K562 (cell line): ENCODE results near the gene LRRC8E. TPM values are rescaled to one million over a fixed set of nuclear protein-coding genes. Genes with fewer than 3 reads are reported as not detected.

Source experiments
- BCL6 ChIP-seq: fragments of 250-450 bp; sonication (Bioruptor Pico); IDR thresholded peaks from 2 replicates; pipeline ENCODE4 v1.4.0; 2020
- CREM ChIP-seq: IDR thresholded peaks from 2 replicates; pipeline ENCODE4 v1.6.1; 2014; ENCODE audit warnings: antibody characterized with exemption, low read depth
- FOS ChIP-seq: IDR thresholded peaks from 3 replicates; pipeline ENCODE4 v1.6.1; 2011; ENCODE audit not compliant: insufficient read length; ENCODE audit errors: extremely low read depth
- GABPA ChIP-seq: fragments of 200-800 bp; sonication (Bioruptor generic); conservative IDR thresholded peaks from 2 replicates; pipeline ENCODE4 v1.6.1; 2016; ENCODE audit warnings: low read depth, missing genetic modification characterization, missing compliant biosample characterization
- GTF2A2 ChIP-seq: IDR thresholded peaks from 2 replicates; pipeline ENCODE4 v1.6.1; 2016; ENCODE audit warnings: mild to moderate bottlenecking, missing genetic modification characterization, missing compliant biosample characterization
- HNRNPH1 ChIP-seq: fragments of 200-400 bp; formaldehyde crosslinking; optimal IDR thresholded peaks from 2 replicates; pipeline ENCODE3; 2017; ENCODE audit warnings: low read depth, mild to moderate bottlenecking, low read length, moderate library complexity
- L3MBTL2 ChIP-seq: fragments of 450-650 bp; IDR thresholded peaks from 2 replicates; pipeline ENCODE4 v1.6.1; 2016; ENCODE audit warnings: mild to moderate bottlenecking, moderate library complexity
- MED1 ChIP-seq: sonication (generic); formaldehyde crosslinking; IDR thresholded peaks from 2 replicates; pipeline ENCODE4 v1.8.1; 2023; ENCODE audit warnings: missing genetic modification reagents, borderline replicate concordance
- MTA3 ChIP-seq: fragments of 450-650 bp; formaldehyde crosslinking; IDR thresholded peaks from 2 replicates; pipeline ENCODE4 v1.6.1; 2017; ENCODE audit warnings: mild to moderate bottlenecking, borderline replicate concordance
- MXI1 ChIP-seq: IDR thresholded peaks from 2 replicates; pipeline ENCODE4 v1.6.1; 2011; ENCODE audit warnings: low read depth, mild to moderate bottlenecking, improper control_type of control experiment, low read length
- NFIX ChIP-seq: fragments of 250-450 bp; sonication (Bioruptor Pico); IDR thresholded peaks from 2 replicates; pipeline ENCODE4 v1.4.0; 2020; ENCODE audit warnings: low read depth, mild to moderate bottlenecking, moderate library complexity
- NR1H2 ChIP-seq: sonication (generic); formaldehyde crosslinking; IDR thresholded peaks from 2 replicates; pipeline ENCODE4 v1.4.0; 2020; ENCODE audit warnings: mild to moderate bottlenecking, missing genetic modification reagents
- PYGO2 ChIP-seq: fragments of 450-650 bp; IDR thresholded peaks from 2 replicates; pipeline ENCODE4 v1.6.1; 2016; ENCODE audit warnings: mild to moderate bottlenecking, missing genetic modification characterization, moderate library complexity, missing compliant biosample characterization
- RERE ChIP-seq: sonication (generic); formaldehyde crosslinking; IDR thresholded peaks from 2 replicates; pipeline ENCODE4 v1.8.0; 2023; ENCODE audit warnings: missing genetic modification reagents, mild to moderate bottlenecking, borderline replicate concordance
- SPI1 ChIP-seq: IDR thresholded peaks from 2 replicates; pipeline ENCODE4 v1.6.1; 2011; ENCODE audit warnings: low read depth, low read length, control low read depth, borderline replicate concordance
- TOE1 ChIP-seq, 2 experiments: fragments of 450-650 bp in 1 of 2; sonication (generic) in 1 of 2; formaldehyde crosslinking in 1 of 2; IDR thresholded peaks; 2 replicates each; pipeline versions ENCODE4 v1.7.1 to v1.8.0; 2016 to 2022; ENCODE audit warnings: borderline replicate concordance in 2 of 2, mild to moderate bottlenecking in 2 of 2, antibody characterized with exemption in 1 of 2, inconsistent platforms in 1 of 2, low read depth in 1 of 2, missing genetic modification reagents in 1 of 2, moderate library complexity in 1 of 2
- ZC3H4 ChIP-seq: sonication (generic); formaldehyde crosslinking; IDR thresholded peaks from 2 replicates; pipeline ENCODE4 v1.9.0; 2021; ENCODE audit warnings: missing genetic modification reagents, borderline replicate concordance
- ZNF174 ChIP-seq: fragments of 250-450 bp; sonication (Bioruptor Pico); IDR thresholded peaks from 2 replicates; pipeline ENCODE4 v1.4.0; 2020; ENCODE audit warnings: mild to moderate bottlenecking
- ZNF324 ChIP-seq: fragments of 250-450 bp; sonication (Bioruptor Pico); IDR thresholded peaks from 2 replicates; pipeline ENCODE4 v1.4.0; 2020; ENCODE audit warnings: mild to moderate bottlenecking
- polyA plus RNA-seq, 8 experiments: library from polyadenylated mRNA; depleted of rRNA in 4 of 8; stranded (reverse) in 5 of 8; unstranded in 3 of 8; fragments of >200 nt; fragmentation: Nextera tagmentation in 2 of 8; fragmentation: Illumina TruSeq in 1 of 8; extraction: Ambion mirVana in 2 of 8; extraction: Trizol in 1 of 8; gene quantifications; 2 replicates each; pipeline versions ENCODE4 v1.2.1 to v1.2.3, GENCODE V29; 2011 to 2014; ENCODE audit warnings: inconsistent platforms in 1 of 8, missing spikeins in 1 of 8
- total RNA-seq, 7 experiments: library from RNA; depleted of rRNA in 6 of 7; stranded (reverse); fragments of >200 nt in 6 of 7; fragmentation: Illumina TruSeq in 2 of 7; extraction: Trizol in 2 of 7; gene quantifications; 2 replicates each; pipeline versions ENCODE4 v1.2.1 to v1.2.3, GENCODE V29; 2011 to 2021; ENCODE audit warnings: low replicate concordance in 1 of 7
- TF ChIP-seq, protein P1 (sequence below): sonication (generic); formaldehyde crosslinking; IDR thresholded peaks from 2 replicates; pipeline ENCODE4 v1.8.1; 2023; ENCODE audit warnings: mild to moderate bottlenecking, missing genetic modification reagents

LRRC8E gene
- total and polyA plus RNA-seq, 9 of the 15 experiments (the other 6 are each of a cell fraction or from before 2014, with no cell fraction given), result 0.08 to 5.7 (median 3.5) TPM; not detected in 1

DNA sequence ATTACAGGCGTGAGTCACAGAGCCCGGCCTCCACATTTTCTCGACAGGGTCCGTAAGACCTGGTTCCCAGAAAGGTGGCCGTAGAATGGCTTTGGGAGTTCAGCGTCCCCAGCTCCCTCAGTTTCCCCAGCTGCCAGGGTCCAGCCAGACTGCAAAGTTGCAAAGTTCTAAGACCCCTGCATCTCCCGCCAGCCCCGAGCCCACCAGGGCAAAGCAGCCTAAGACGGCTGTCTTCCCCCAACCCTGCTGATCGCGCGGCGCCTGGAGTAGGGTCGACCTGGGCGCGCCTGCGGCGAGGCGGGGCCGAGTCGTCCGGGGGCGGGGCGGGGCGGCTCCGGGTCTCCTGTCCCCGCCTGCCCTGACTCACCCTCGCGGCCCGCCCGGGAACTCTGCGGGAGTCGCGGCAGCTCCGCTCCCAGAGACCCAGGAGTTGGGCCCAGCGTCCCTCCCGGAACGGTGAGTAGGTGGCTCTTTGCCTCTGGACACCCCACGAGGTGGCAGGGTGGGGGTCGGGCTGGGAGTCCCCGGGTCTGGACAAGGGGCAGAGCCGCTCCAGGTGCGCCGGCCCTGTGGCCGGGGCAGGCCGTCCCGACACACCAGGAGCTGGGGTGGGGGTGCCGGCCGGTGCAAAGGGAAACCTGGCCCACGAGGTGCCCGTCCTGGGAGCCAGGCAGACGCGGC lies at the start of gene LRRC8E (continued):
- TF ChIP-seq RERE (CRISPR knock-in tag) (no peak), NR1H2 (CRISPR knock-in tag) (0 out of 2 replicates have a peak, but pooled peaks have one; percentile 32), PYGO2 (tag) (no peak), MED1 (CRISPR knock-in tag) (no peak), BCL6 (CRISPR knock-in tag) (no peak), ZC3H4 (CRISPR knock-in tag) (no peak), MTA3 (no peak), ZNF174 (CRISPR knock-in tag) (no peak), SPI1 (no peak), GABPA (no peak), ZNF324 (CRISPR knock-in tag) (no peak), HNRNPH1 (no peak), FOS (no peak), L3MBTL2 (0 out of 2 replicates have a peak, but pooled peaks have one; percentile 38), MXI1 (no peak), CREM (peak; percentile 14; the same call in 1 of the 2 replicates), NFIX (no peak), GTF2A2 (tag) (no peak), TOE1 (IDR thresholded peaks at IDR 0.05; ENCODE audit: borderline replicate concordance) (no peak), TOE1 (CRISPR knock-in tag; IDR thresholded peaks at IDR 0.05; ENCODE audit: borderline replicate concordance, low read depth) (no peak)
- TF ChIP-seq, protein P1, sequence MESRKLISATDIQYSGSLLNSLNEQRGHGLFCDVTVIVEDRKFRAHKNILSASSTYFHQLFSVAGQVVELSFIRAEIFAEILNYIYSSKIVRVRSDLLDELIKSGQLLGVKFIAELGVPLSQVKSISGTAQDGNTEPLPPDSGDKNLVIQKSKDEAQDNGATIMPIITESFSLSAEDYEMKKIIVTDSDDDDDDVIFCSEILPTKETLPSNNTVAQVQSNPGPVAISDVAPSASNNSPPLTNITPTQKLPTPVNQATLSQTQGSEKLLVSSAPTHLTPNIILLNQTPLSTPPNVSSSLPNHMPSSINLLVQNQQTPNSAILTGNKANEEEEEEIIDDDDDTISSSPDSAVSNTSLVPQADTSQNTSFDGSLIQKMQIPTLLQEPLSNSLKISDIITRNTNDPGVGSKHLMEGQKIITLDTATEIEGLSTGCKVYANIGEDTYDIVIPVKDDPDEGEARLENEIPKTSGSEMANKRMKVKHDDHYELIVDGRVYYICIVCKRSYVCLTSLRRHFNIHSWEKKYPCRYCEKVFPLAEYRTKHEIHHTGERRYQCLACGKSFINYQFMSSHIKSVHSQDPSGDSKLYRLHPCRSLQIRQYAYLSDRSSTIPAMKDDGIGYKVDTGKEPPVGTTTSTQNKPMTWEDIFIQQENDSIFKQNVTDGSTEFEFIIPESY (CRISPR knock-in tag), result 0 out of 2 replicates have a peak, but pooled peaks have one; percentile 9
